Tibial nerve (tissue), 4 donors: ENCODE data around the gene CD37.

ENCODE experiments used
- EP300 ChIP-seq, 2 donors: sonication (generic); formaldehyde crosslinking; IDR thresholded peaks; one replicate each; pipeline ENCODE4 v1.6.1; 2017; ENCODE audit warnings: antibody characterized with exemption in 2 of 2, mild to moderate bottlenecking in 1 of 2
- POLR2A ChIP-seq, 2 donors: fragments of 450-650 bp; IDR thresholded peaks; one replicate each; pipeline ENCODE4 v1.6.1; 2017; ENCODE audit warnings: antibody characterized with exemption in 2 of 2, mild to moderate bottlenecking in 2 of 2, moderate library complexity in 2 of 2
- TF ChIP-seq, protein P1 (sequence below), 5 experiments: fragments of 200-600 bp in 3 of 5; fragments of 450-650 bp in 2 of 5; sonication (generic) in 3 of 5; IDR thresholded peaks; one replicate each; pipeline ENCODE4 v1.5.1; 2016 to 2019; ENCODE audit warnings: antibody characterized with exemption in 5 of 5, mild to moderate bottlenecking in 3 of 5, moderate library complexity in 2 of 5

DNA sequence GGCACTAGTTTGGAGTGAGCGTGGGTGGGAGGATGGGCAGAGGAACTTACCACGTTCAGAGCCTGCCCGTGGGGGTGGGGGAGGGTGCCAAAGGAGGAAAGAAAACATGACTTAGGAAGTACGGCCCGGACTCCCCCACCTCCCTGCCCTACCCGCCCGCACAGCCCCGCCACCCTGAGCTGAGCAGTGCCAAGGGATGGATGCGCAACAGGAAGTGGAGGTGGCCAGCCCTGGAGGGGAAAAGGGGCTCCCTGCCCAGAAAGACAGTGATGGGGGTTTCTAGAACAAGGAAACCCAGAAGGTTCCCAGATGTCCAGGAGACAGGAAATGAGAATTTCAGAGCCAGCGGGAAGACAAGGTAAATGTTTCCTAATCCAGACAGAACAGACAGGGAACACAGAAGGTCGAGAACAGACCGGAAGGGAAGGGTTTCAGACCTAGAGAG, 20.7 kb downstream of the CD37 start:
- TF ChIP-seq, protein P1, sequence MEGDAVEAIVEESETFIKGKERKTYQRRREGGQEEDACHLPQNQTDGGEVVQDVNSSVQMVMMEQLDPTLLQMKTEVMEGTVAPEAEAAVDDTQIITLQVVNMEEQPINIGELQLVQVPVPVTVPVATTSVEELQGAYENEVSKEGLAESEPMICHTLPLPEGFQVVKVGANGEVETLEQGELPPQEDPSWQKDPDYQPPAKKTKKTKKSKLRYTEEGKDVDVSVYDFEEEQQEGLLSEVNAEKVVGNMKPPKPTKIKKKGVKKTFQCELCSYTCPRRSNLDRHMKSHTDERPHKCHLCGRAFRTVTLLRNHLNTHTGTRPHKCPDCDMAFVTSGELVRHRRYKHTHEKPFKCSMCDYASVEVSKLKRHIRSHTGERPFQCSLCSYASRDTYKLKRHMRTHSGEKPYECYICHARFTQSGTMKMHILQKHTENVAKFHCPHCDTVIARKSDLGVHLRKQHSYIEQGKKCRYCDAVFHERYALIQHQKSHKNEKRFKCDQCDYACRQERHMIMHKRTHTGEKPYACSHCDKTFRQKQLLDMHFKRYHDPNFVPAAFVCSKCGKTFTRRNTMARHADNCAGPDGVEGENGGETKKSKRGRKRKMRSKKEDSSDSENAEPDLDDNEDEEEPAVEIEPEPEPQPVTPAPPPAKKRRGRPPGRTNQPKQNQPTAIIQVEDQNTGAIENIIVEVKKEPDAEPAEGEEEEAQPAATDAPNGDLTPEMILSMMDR (IDR thresholded peaks at IDR 0.05): no peak
- TF ChIP-seq EP300 (IDR thresholded peaks at IDR 0.05): no peak
- TF ChIP-seq POLR2A (IDR thresholded peaks at IDR 0.05): no peak
